ENCODE measurements around the gene KCNF1. TPM values are rescaled to one million over a fixed set of nuclear protein-coding genes. Genes with fewer than 3 reads are reported as not detected.

The KCNF1 gene
- total RNA-seq, 1 experiment from 2014 or later, result 1.2 TPM

- ChIA-PET CTCF (interaction anchor here (0.8 to 1.6 kb wide), 10 partner anchors 9 to 51 kb away, joined by 3 to 15 read pairs (median 4); partner anchors contain the start of gene PDIA6), POLR2A (interaction anchor here (0.6 kb wide), 1 partner anchor 9 kb away, joined by 3 read pairs; no protein-coding TSS in a partner anchor)
- Mint-ChIP-seq H3K9me3 (no peaks in the 10 kb centered on the region), H3K4me3 (no peak overlapping the region), H3K36me3 (no peaks in the 10 kb centered on the region), H3K27me3 (ENCODE audit: low read depth) (no peaks in the 10 kb centered on the region), H3K27ac (no peak overlapping the region), H3K4me1 (peaks cover 7% of the 10 kb centered on the region)
- ATAC-seq, result no peak
- TF ChIP-seq USF1 (CRISPR knock-in tag; IDR thresholded peaks at IDR 0.05) (no peak), TEAD4 (CRISPR knock-in tag; IDR thresholded peaks at IDR 0.05) (no peak), NR1H2 (CRISPR knock-in tag; IDR thresholded peaks at IDR 0.05) (no peak), ESRRA (CRISPR knock-in tag; IDR thresholded peaks at IDR 0.05; ENCODE audit: borderline replicate concordance) (no peak), CREM (CRISPR knock-in tag; IDR thresholded peaks at IDR 0.05) (no peak), MAX (CRISPR knock-in tag; IDR thresholded peaks at IDR 0.05) (no peak), ZNF219 (CRISPR knock-in tag; IDR thresholded peaks at IDR 0.05; ENCODE audit: borderline replicate concordance) (no peak)
- DNase-seq (ENCODE audit: low spot score), result no peak
These were observed 47.9 kb upstream of the KCNF1 start for GRCh38 chr2:10863837-10864236.

- ATAC-seq (no peak; the same call in 1 of the 2 replicates), DNase-seq (ENCODE audit: low spot score) (no peak)
- Mint-ChIP-seq H3K4me3 (no peak overlapping the region), H3K27ac (no peak overlapping the region), H3K4me1 (peaks cover 7% of the 10 kb centered on the region), H3K36me3 (no peaks in the 10 kb centered on the region), H3K27me3 (ENCODE audit: low read depth) (no peaks in the 10 kb centered on the region), H3K9me3 (no peaks in the 10 kb centered on the region)
- POLR2A ChIA-PET, result interaction anchor here (0.6 kb wide), 1 partner anchor 9 kb away, joined by 3 read pairs; no protein-coding TSS in a partner anchor
- CTCF ChIA-PET, result interaction anchor here (0.8 to 1.6 kb wide), 11 partner anchors 9 to 52 kb away, joined by 3 to 15 read pairs (median 4); partner anchors contain the start of gene PDIA6
- no peak for TF ChIP-seq SMAD4 (CRISPR knock-in tag; IDR thresholded peaks at IDR 0.05)
- TF ChIP-seq ZNF416 (CRISPR knock-in tag; IDR thresholded peaks at IDR 0.05), result no peak
- TF ChIP-seq HMGXB4 (CRISPR knock-in tag; IDR thresholded peaks at IDR 0.05), result no peak
- TF ChIP-seq TP53 (CRISPR knock-in tag; IDR thresholded peaks at IDR 0.05), result no peak
- TF ChIP-seq ZNF532 (CRISPR knock-in tag; IDR thresholded peaks at IDR 0.05; ENCODE audit: borderline replicate concordance), result no peak
- TF ChIP-seq IRF1 (CRISPR knock-in tag; IDR thresholded peaks at IDR 0.05), result no peak
- TF ChIP-seq MAX (CRISPR knock-in tag; IDR thresholded peaks at IDR 0.05), result no peak
- no peak for TF ChIP-seq ZNF232 (CRISPR knock-in tag; IDR thresholded peaks at IDR 0.05)
- no peak for TF ChIP-seq EMX1 (CRISPR knock-in tag; IDR thresholded peaks at IDR 0.05)
- no peak for TF ChIP-seq NR3C1 (CRISPR knock-in tag; conservative IDR thresholded peaks at IDR 0.05; ENCODE audit: low read depth)
- TF ChIP-seq ATF3 (CRISPR knock-in tag; conservative IDR thresholded peaks at IDR 0.05), result no peak
- TF ChIP-seq NR2C2 (CRISPR knock-in tag; IDR thresholded peaks at IDR 0.05), result no peak
- no peak for TF ChIP-seq ETV6 (CRISPR knock-in tag; IDR thresholded peaks at IDR 0.05)
- no peak for TF ChIP-seq E2F1 (CRISPR knock-in tag; IDR thresholded peaks at IDR 0.05)
- TF ChIP-seq FOXP4 (CRISPR knock-in tag; IDR thresholded peaks at IDR 0.05), result no peak
- TF ChIP-seq E2F4 (CRISPR knock-in tag; IDR thresholded peaks at IDR 0.05; ENCODE audit: borderline replicate concordance, low read depth), result no peak
These were observed 47.5 kb upstream of the KCNF1 start for GRCh38 chr2:10864251-10864650.
